Measurements from ENCODE around the gene CHST13. TPM values are rescaled to one million over a fixed set of nuclear protein-coding genes. Genes with fewer than 3 reads are reported as not detected.

Gene CHST13
- total RNA-seq, 2 donors from 2014 or later, result 0.22 to 1.6 TPM

DNA sequence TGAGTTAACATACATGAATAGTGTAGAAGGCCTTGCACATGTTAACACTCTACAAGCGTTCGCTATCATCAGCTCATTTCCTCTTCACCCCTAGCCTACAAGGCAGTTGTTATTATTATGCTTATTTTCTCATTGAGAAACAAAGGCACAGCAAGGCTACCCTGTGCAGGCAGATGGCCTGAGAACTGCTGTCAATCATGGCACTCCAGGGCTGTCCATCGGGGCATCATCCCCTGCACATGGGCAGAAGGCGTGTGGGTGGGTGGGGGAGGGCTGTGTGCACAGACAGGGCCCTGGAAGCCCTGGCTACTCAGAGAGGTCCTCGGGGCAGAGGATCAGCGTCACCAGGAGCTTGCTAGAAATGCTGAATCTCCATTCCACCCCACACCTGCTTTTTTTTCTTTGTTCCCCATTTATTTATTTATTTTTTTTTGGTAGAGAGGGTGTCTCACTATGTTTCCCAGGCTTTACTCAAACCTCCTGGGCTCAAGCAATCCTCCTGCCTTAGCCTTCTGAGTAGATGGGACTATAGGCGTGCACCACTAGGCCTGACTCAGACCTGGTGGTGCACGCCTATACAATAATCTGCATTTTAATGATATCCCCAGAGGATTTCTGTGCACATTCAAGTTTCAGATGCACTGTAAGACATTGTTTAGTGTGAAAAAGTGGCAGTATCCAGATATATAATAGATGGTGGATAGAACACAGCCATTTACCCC is 38.6 kb upstream of the CHST13 start:
- Histone ChIP-seq H3K27ac (no peak overlapping the region), H3K36me3 (no peaks in the 10 kb centered on the region), H3K4me1 (no peaks in the 10 kb centered on the region), H3K9ac (ENCODE audit: low read depth in 2 of 2, low read length in 2 of 2) (no peak overlapping the region), H3K9me3 (no peaks in the 10 kb centered on the region), H3K27me3 (no peaks in the 10 kb centered on the region), H3K4me3 (no peak overlapping the region)
- intact Hi-C loops (cut with DNase I), result no loop called here
- no peak for DNase-seq
- TF ChIP-seq, protein P1, sequence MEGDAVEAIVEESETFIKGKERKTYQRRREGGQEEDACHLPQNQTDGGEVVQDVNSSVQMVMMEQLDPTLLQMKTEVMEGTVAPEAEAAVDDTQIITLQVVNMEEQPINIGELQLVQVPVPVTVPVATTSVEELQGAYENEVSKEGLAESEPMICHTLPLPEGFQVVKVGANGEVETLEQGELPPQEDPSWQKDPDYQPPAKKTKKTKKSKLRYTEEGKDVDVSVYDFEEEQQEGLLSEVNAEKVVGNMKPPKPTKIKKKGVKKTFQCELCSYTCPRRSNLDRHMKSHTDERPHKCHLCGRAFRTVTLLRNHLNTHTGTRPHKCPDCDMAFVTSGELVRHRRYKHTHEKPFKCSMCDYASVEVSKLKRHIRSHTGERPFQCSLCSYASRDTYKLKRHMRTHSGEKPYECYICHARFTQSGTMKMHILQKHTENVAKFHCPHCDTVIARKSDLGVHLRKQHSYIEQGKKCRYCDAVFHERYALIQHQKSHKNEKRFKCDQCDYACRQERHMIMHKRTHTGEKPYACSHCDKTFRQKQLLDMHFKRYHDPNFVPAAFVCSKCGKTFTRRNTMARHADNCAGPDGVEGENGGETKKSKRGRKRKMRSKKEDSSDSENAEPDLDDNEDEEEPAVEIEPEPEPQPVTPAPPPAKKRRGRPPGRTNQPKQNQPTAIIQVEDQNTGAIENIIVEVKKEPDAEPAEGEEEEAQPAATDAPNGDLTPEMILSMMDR (IDR thresholded peaks at IDR 0.05), result no peak

DNA sequence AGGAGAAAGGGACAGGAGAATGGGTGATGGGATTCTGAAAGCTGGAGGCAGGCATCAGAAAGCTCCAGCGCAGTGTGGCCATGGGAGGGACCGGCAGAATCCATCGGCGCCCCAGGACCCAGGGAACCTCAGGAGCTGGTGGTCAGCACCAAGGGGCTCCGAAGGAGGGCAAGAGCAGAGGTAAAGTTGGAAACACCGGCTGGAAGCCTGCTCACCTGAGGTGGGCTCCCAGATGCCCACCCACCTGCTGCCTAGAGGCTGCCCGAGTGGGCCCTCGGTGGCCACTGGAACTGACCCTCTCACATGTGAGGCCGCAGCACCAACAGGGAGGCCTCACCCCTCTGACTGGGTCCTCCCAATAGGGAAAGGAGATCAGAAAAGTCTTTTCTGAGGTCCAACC is 38.0 kb upstream of the CHST13 start:
- Histone ChIP-seq H3K4me3 (no peak overlapping the region), H3K9ac (ENCODE audit: low read depth in 2 of 2, low read length in 2 of 2) (no peak overlapping the region), H3K27ac (no peak overlapping the region), H3K27me3 (no peaks in the 10 kb centered on the region), H3K9me3 (no peaks in the 10 kb centered on the region), H3K36me3 (no peaks in the 10 kb centered on the region), H3K4me1 (no peaks in the 10 kb centered on the region)
- intact Hi-C loops (cut with DNase I), result no loop called here
- DNase-seq, result no peak
- TF ChIP-seq, protein P1 (IDR thresholded peaks at IDR 0.05), result no peak

DNA sequence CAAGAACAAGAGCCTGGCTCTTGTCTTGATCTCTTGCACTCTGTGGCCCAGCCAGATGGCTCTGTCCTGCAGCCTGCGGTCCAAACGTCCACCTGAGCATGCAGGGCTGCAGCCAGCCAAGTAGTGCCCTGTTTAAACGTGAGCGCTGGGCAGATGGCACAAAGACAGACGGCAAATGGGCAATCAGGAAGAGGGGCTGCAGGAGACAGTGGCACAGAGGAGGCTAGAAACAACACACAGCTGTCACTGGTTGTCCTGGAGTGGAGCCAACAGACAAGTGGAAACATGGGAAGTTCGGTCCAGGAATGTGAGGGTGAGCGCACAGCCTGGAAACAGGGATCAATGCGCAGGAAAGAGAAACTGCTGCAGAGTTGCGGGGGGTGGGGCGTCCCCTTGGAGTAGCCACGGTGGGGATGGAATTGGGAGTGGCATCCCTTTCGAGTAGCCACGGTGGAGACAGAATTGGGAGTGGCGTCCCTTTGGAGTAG is 37.6 kb upstream of the CHST13 start:
- intact Hi-C loops (cut with DNase I), result no loop called here
- no peaks in the 10 kb centered on the region for H3K27me3 ChIP-seq
- no peaks in the 10 kb centered on the region for H3K9me3 ChIP-seq
- TF ChIP-seq, protein P1 (IDR thresholded peaks at IDR 0.05), result no peak
- no peak overlapping the region for H3K9ac ChIP-seq (ENCODE audit: low read depth in 2 of 2, low read length in 2 of 2)
- DNase-seq, result no peak
- H3K4me3 ChIP-seq, result no peak overlapping the region
- H3K27ac ChIP-seq, result no peak overlapping the region
- no peaks in the 10 kb centered on the region for H3K4me1 ChIP-seq
- H3K36me3 ChIP-seq, result no peaks in the 10 kb centered on the region

DNA sequence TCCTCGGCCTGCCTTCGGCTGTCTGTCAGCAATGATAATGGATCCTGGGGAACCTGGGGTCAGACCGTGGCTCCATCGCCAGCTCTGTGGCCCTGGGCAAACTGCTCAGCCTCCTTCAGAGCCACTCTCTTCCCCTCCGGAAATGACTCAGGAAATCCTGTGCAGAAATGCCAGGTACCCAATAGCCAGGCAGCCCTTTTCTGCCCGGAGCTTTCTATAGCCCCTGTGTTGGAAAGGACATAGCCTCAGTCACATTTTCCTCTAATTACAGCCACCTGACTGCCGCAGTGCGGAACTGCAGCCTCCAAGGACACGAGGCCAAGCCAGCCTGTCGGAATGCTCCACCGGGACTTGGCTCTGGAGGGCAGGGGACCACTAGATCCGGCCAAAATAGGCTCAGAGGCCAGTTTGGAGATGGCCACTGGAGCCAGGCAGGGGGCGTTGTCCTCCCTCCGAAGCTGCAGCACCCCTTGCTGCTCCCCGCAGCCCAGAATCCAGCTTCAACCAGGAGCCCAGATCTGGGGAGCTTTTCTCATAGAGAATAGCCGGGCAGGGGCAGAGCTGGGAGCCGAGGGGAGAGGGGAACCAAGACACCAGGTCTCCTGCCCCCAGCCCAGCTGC is 36.7 kb upstream of the CHST13 start:
- TF ChIP-seq, protein P1 (IDR thresholded peaks at IDR 0.05), result no peak
- Histone ChIP-seq H3K9ac (ENCODE audit: low read depth in 2 of 2, low read length in 2 of 2) (no peak overlapping the region), H3K9me3 (no peaks in the 10 kb centered on the region), H3K27ac (no peak overlapping the region), H3K4me3 (no peak overlapping the region), H3K27me3 (no peaks in the 10 kb centered on the region), H3K4me1 (no peaks in the 10 kb centered on the region), H3K36me3 (no peaks in the 10 kb centered on the region)
- no peak for DNase-seq
- intact Hi-C loops (cut with DNase I), result no loop called here

DNA sequence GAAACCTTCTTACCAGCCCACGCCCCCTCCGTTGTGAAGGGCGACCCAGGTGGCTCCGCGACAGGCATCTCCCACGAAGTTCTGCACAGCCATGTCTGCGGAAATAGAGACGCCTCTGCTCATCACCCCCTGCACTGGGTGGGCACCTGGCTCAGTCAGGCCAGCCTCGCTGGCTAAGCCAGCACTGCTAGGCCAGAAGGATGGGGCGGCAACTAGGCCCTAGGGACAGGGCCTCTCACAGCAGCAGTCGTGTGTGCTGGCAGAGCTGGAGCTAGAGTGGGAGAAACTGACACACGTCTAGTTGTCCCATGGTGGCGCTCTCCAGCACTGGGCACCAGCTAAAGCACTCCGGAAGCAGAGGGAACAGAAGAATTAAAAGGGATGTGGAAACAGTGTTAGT is 35.8 kb upstream of the CHST13 start:
- H3K9ac ChIP-seq (ENCODE audit: low read depth in 2 of 2, low read length in 2 of 2), result no peak overlapping the region
- TF ChIP-seq, protein P1 (IDR thresholded peaks at IDR 0.05), result no peak
- H3K36me3 ChIP-seq, result no peaks in the 10 kb centered on the region
- no peak overlapping the region for H3K27ac ChIP-seq
- H3K9me3 ChIP-seq, result no peaks in the 10 kb centered on the region
- H3K4me3 ChIP-seq, result no peak overlapping the region
- no peaks in the 10 kb centered on the region for H3K27me3 ChIP-seq
- intact Hi-C loops (cut with DNase I), result no loop called here
- DNase-seq, result no peak
- no peaks in the 10 kb centered on the region for H3K4me1 ChIP-seq

All from colonic mucosa (tissue), 4 donors.